Measurements from ENCODE around the gene POLN. TPM values are rescaled to one million over a fixed set of nuclear protein-coding genes. Genes with fewer than 3 reads are reported as not detected.

The POLN gene
- total and polyA plus RNA-seq, 8 donors = 0.29 to 5.1 (median 1.4) TPM; not detected in 2

DNA sequence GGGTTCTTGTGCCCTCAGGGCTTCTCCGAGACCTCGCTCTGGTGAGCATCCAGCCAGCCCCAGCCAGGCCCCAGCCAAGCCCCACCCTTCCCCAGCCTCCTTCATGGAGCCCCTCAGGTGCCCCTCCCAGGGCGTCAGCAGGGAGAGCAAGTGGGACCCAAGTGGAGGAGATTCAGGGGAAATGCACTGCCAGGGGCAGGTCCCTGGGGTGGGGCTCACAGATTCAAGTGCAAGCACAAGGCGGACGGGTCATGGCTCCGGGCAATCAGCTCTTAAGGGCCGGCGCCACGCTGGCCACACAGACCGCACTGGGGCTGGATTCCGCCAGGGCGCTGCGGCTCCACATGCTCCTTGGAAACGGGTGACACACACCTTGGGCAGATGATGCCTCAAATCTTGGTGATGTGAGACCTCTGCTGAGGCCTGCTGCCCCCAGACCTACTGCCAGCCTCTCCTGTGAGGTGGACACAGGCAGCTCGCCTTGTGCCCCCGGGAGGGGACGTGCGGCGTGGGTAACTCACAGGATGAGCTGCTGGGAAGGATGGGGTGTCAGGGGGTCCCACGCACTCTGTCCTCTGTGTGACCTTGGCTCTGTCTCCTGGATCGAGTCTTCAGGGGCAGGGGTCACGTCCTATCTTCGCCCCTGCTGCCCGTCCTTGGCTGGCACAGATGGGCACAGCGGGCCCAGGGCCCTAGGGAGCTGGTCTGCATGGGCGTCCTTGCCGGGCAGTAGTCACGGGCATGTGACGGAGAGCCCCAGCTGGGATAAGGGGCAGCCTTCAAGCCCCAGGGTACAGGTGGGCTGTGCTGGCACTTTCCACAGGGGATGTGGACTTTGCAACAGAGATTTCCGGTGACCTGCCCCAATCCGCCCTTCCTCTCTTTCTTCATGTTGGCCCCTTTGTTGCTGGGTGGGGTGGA is 165.7 kb downstream of the POLN start:
- Histone ChIP-seq H3K36me3 (no peaks in the 10 kb centered on the region), H3K9me3 (no peaks in the 10 kb centered on the region), H3K27ac (no peak overlapping the region), H3K27me3 (peaks cover 0 to 3% (median 0%) of the 10 kb centered on the region in 3 donors), H3K4me1 (no peaks in the 10 kb centered on the region), H3K4me3 (no peak overlapping the region)
- DNase-seq = peak in 1 of 2 donors; percentile 39
- TF ChIP-seq EP300 (IDR thresholded peaks at IDR 0.05) (no peak), POLR2A (IDR thresholded peaks at IDR 0.05) (no peak), POLR2AphosphoS5 (IDR thresholded peaks at IDR 0.05) (no peak)
- TF ChIP-seq, protein P1, sequence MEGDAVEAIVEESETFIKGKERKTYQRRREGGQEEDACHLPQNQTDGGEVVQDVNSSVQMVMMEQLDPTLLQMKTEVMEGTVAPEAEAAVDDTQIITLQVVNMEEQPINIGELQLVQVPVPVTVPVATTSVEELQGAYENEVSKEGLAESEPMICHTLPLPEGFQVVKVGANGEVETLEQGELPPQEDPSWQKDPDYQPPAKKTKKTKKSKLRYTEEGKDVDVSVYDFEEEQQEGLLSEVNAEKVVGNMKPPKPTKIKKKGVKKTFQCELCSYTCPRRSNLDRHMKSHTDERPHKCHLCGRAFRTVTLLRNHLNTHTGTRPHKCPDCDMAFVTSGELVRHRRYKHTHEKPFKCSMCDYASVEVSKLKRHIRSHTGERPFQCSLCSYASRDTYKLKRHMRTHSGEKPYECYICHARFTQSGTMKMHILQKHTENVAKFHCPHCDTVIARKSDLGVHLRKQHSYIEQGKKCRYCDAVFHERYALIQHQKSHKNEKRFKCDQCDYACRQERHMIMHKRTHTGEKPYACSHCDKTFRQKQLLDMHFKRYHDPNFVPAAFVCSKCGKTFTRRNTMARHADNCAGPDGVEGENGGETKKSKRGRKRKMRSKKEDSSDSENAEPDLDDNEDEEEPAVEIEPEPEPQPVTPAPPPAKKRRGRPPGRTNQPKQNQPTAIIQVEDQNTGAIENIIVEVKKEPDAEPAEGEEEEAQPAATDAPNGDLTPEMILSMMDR (IDR thresholded peaks at IDR 0.05) = no peak
- 90 to 91% (median 91%) methylated on average over 16 to 31 of the region's 31 CpGs for WGBS, 5 donors
- intact Hi-C loops (cut with DNase I; ENCODE audit: low total_unique reads) = no loop called here

- intact Hi-C loops (cut with DNase I; ENCODE audit: low total_unique reads) = no loop called here
- Histone ChIP-seq H3K4me1 (no peaks in the 10 kb centered on the region), H3K27me3 (peaks cover 0 to 10% (median 0%) of the 10 kb centered on the region in 3 donors), H3K4me3 (no peak overlapping the region), H3K27ac (no peak overlapping the region), H3K9me3 (no peaks in the 10 kb centered on the region), H3K36me3 (no peaks in the 10 kb centered on the region)
- DNase-seq = no peak
- no peak for TF ChIP-seq POLR2AphosphoS5 (IDR thresholded peaks at IDR 0.05)
- TF ChIP-seq, protein P1 (IDR thresholded peaks at IDR 0.05) = no peak
- 82 to 97% (median 90%) methylated on average over 11 to 12 of the region's 12 CpGs for WGBS, 5 donors
Measured at GRCh38 chr4:2075171-2075986, 166.5 kb downstream of the POLN start.

DNA sequence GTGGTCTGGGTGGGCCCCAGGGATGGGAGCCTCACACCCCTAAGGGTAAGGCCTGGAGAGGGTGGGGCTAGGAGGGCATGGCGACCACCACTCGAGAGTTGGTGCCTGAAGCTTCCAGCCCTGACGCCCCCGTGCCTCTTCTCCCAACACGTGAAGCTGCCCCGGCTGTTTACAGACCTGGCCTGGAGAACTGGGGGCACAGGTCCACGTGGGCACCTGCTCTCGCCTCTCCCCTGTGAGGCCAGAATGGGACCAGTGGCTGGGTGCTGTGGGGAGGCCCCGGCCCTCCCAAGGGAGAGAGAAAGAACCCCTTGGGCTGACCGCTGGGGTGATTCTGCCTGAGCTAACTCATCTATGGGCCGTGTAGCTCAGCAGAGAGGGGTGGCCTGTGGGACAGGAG is 167.3 kb downstream of the POLN start:
- WGBS, 5 donors = 79 to 93% (median 85%) methylated on average over 3 to 11 of the region's 11 CpGs
- intact Hi-C loops (cut with DNase I; ENCODE audit: low total_unique reads) = no loop called here
- H3K9me3 ChIP-seq = no peaks in the 10 kb centered on the region
- no peaks in the 10 kb centered on the region for H3K4me1 ChIP-seq
- no peak overlapping the region for H3K27ac ChIP-seq
- no peak for DNase-seq
- no peaks in the 10 kb centered on the region for H3K36me3 ChIP-seq
- H3K27me3 ChIP-seq = peaks cover 0 to 17% (median 0%) of the 10 kb centered on the region in 3 donors
- TF ChIP-seq, protein P1 (IDR thresholded peaks at IDR 0.05) = no peak
- TF ChIP-seq POLR2AphosphoS5 (IDR thresholded peaks at IDR 0.05) (no peak), POLR2A (IDR thresholded peaks at IDR 0.05) (no peak), EP300 (IDR thresholded peaks at IDR 0.05) (no peak)
- no peak overlapping the region for H3K4me3 ChIP-seq

DNA sequence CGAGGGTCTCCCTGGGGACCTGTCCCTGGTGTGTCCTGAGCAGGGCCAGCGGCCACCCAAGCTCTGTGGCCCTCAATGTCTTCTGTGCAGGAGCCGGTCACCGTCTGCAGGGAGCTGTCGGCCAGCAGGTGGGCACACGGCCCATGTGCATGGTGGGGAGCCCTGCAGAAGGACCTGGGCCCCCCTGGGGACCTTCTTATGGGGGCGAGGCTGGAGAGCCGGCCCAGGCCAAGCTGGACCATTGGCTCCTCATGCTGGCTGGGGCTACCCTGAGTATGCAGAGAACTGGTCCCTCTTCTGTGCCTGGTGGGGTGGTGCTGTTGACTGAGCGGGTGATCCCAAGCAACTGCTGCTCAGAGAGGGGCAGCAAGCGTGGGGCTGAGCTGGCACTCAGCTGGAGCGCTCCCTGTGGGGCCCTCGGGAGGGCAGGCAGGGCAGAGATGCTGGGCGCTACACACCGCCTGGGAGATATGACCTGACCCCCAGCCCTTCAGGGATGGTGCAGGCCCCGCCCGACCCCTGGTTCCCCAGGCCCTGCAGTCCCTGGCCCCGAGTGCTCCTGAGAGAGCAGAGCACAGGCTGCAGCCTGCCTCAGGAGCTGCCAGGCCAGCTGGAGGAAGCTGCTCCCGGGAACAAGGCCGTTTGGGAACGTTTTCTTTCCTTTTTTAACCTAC is 168.0 kb downstream of the POLN start:
- H3K27me3 ChIP-seq = peaks cover 0 to 23% (median 0%) of the 10 kb centered on the region in 3 donors
- no peak for DNase-seq
- 65 to 85% (median 79%) methylated on average over 8 to 20 of the region's 20 CpGs for WGBS, 5 donors

More for the DNA sequence above, 168.0 kb downstream of the POLN start:
- Histone ChIP-seq H3K9me3 (no peaks in the 10 kb centered on the region), H3K4me1 (no peaks in the 10 kb centered on the region), H3K4me3 (no peak overlapping the region), H3K36me3 (no peaks in the 10 kb centered on the region), H3K27ac (no peak overlapping the region)
- intact Hi-C loops (cut with DNase I; ENCODE audit: low total_unique reads) = no loop called here
- TF ChIP-seq POLR2AphosphoS5 (IDR thresholded peaks at IDR 0.05) (no peak), EP300 (IDR thresholded peaks at IDR 0.05) (no peak), POLR2A (IDR thresholded peaks at IDR 0.05) (no peak)
- TF ChIP-seq, protein P1 (IDR thresholded peaks at IDR 0.05) = no peak

Data from stomach (tissue), 9 donors.